Measurements from ENCODE around the gene SLC30A2.

Gene SLC30A2

DNA sequence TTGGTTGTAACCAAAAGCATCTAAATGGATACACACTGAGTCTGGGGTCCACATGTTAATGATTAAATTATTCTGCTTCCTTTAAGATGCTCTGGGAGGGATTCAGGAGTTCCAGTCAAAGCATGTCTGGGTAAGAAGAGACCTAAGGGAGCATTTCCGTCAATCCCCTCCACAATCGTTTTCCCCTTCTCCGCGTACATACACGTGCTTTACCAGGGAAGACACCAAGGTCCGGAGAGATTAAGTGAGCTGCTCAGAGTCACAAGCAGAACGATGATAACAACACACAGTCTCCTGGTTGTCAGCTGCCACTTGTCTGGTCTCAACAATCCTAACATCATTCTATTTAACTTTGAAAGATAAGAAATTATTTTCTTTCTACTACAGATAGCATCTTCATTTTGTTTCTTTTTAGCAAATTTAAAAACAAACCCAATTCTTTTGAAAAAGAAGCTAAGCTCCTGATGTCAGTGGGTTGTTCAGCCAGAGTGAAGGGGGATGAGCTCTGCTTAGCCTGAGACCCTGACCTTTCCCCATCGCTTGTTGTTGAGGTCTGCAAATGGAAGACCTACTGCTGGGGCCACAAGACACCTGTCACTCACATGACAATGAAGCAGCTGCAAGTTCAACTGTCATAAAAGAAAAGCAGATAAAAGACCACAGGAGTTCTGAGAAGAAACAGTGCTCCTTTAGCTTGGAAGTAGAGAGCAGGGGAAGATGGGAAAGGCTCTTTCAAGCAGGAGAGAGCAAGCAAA lies 52.5 kb downstream of the SLC30A2 start:
- no peak for DNase-seq

DNA sequence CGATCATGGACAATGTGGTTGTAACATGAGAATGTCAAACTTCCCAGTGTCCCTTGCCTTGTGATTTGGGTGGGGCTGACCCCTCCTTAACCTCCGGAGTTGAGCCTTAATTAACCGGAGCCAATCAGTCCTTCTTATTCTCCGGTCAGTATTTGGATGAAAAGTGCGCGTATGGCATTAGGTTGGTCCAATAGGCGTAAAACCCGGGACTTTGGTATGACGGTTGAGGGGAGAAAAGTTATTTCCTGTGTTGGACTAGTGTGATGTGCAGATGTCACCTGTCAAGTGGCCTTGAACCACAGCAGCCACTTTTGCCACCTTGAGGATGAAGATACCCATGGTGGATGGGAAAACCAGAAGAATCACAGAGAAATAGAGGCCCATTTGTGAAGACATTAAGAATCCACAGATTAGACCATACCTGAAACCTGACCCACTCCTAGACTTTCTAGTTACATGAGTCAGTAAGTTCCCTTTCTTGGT lies 53.2 kb downstream of the SLC30A2 start:
- DNase-seq, result no peak

DNA sequence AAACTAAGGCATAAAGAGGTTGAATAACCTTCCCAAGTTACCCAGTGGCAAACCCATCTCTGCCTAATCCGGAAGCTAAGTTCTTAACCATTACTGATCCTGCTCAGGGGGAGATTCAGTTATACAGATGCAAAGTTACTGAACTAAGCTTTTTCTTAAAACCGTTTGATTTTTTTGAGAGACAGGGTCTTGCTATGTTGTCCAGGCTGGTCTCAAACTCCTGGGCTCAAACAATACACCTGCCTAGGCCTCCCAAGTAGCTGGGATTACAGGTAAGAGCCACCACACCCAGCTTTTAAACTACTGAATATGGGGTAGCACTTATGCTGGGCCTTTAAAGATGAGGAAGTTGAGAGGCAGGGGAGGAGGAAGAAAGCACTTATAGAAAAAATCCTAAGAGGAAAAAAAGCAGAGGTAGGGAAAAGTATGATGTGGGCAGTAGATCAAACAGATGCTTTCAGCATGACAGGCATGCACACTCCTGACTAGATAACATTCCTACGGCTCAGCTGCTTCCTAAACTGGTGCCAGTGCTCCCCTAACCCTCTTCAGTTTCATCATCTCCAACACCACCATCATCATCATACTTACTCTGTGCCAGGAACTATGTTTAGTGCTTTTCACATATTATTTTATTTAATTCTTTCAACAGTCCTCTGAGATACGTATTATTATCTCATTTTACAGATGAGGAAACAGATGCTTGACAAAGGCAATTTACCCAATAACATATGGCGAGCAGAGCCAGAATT lies 53.8 kb downstream of the SLC30A2 start:
- DNase-seq, result no peak

DNA sequence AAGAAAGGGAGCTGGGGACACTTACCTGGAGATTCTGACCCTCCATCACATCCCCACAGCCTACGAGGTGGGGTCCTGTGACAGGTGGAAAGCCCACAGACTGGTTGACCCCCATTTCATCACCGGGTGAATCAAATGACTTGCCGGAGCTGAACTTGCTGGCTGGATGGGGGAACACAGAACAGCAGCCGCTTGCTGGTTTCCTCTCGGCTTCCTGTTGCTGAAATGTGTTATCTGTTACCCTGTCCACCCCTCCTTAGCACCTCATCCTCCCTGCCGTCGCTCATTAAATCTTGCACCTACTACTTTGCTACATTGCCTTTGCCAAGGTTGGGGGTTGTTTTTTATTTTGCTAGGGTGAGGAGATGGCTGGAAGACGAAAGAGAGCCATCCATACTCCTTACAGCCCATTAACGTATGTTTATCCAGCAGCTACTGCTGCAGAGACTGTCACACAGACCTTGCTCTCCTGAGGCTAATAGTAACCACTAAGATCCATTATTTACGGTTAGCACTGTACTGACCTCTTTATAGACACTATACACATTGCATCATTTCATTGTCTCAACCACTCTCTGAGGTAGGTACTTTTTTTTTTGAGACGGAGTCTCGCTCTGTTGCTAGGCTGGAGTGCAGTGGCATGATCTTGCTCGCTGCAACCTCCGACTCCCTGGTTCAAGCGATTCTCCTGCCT lies 55.1 kb downstream of the SLC30A2 start:
- no peak for DNase-seq

DNA sequence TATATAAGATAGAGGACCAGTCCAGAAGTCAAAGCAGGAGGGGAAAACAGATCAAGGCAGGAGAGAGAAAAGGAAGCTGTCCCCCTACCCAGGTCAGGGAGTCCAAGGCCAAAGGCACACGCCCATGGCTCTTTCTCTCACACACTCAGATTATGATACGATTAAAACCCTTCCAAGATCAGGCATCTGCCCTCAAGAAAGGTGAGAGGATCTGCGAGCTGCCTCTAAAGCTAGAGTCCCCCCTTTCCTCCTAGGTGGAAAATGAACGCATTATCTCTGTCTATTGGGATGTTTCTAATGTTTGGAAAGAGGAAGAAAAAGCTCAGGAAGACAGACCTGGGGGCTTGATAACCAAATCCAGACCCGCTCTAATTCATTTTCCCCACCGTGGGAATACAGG lies 55.7 kb downstream of the SLC30A2 start:
- DNase-seq, result no peak

DNA sequence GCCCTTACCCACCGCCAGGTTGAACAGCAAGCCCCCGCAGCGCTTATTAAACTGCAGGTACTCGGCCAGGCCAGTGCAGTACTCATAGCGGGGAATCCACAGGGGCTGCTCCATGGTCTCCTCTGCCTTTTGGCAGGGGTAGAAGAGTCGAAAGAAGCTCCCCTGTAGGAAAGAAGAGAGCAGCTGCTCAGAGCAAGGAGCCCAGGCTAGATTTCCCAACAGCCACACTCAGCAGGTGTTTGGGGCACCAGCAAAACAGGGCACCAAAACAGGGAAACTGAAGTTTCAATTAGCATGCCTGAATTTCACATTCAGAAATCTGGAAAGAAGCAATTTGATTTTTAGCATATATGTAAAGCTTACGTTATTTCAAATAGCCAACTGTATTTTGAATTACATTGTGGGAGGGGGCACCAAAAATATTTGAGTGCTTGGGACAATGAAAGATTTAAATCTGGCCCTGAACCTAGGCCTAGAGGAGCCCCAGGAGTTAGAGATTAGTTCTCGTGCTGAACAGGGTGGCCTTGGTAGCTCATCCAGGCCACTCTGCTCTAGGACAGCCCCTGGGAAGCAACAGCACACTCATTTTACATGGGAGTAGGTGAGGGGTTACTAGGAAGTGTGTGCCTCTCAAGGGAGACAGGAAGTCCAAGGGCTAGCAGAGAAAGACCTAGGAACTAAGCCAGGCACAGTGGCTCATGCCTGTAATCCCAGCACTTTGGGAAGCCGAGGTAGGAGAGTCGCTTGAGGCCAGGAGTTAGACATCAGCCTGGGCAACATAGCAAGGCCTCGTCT lies 56.3 kb downstream of the SLC30A2 start:
- no peak for DNase-seq

DNA sequence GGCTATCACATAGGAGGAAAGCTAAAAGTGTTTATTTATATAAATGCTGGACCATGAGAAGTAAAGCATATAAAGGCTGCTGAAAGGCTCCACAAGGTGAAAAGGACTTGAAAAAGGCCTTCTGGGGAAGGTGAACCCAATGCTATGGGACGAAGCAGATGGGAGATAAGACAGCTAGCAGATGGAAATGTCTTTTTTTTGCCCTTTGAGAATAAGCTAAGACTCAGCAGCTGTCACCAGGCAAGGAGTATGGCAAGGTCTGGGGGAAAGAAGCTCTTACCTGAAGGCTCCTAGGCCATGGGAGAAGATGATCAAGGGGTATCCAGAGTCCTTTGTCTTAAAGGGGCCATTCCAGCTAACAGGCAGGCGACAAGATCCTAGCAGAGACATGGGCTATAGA lies 58.0 kb downstream of the SLC30A2 start:
- DNase-seq, result no peak

Measured in T1000 (cell line).